Activated B cell treated with CpG ODN at 0.5 μM for 24 hours (primary cell): ENCODE results near the gene VGLL4. TPM values are rescaled to one million over a fixed set of nuclear protein-coding genes. Genes with fewer than 3 reads are reported as not detected.
"Not testable (repeated sequence)": the region's sequence is repeated elsewhere in the genome, so short reads cannot be mapped to it uniquely, and the experiment has no call there.

Experiments
- ATAC-seq: fragments of 200-7000 bp; cut with Tn5 transposase; one replicate; pipeline ENCODE4 v1.10.0; 2021; ENCODE audit warnings: low read depth, mild to moderate bottlenecking, moderate library complexity
- CTCF ChIA-PET: fragments of 350-600 bp; sonication (Branson Sonifier 250); formaldehyde crosslinking; loops from one replicate; lab custom pipeline; 2021; ENCODE audit warnings: antibody characterized with exemption; lab: Charles Lee
- POLR2A ChIA-PET: fragments of 350-600 bp; sonication (Branson Sonifier 250); formaldehyde crosslinking; loops from one replicate; lab custom pipeline; 2021; ENCODE audit warnings: antibody characterized with exemption; lab: Charles Lee
- DNase-seq: peaks from one replicate; pipeline ENCODE4 v3.0.0; 2022
- H3K27ac Mint-ChIP-seq: one replicate; pipeline ENCODE4 v1.8.0; 2020; ENCODE audit warnings: mixed read lengths
- H3K27me3 Mint-ChIP-seq: one replicate; pipeline ENCODE4 v1.8.0; 2021; ENCODE audit warnings: mixed read lengths
- H3K36me3 Mint-ChIP-seq: one replicate; pipeline ENCODE4 v1.8.0; 2021; ENCODE audit warnings: low read depth, mixed read lengths
- H3K4me1 Mint-ChIP-seq: one replicate; pipeline ENCODE4 v1.8.0; 2021; ENCODE audit warnings: mixed read lengths
- H3K4me3 Mint-ChIP-seq: one replicate; pipeline ENCODE4 v1.8.0; 2020; ENCODE audit warnings: mild to moderate bottlenecking, mixed read lengths
- H3K9me3 Mint-ChIP-seq: one replicate; pipeline ENCODE4 v1.8.0; 2020; ENCODE audit warnings: mixed read lengths
- CTCF ChIP-seq: fragments of 200-600 bp; IDR thresholded peaks from one replicate; pipeline ENCODE4 v1.8.0; 2022; ENCODE audit warnings: antibody characterized with exemption, mild to moderate bottlenecking
- intact Hi-C: fragments of 100-400 bp; cut with micrococcal nuclease; formaldehyde crosslinking; loops from one replicate; pipeline ENCODE4 v1.15.1; 2024
- total RNA-seq: library from RNA; stranded (reverse); gene quantifications from 2 replicates; pipeline ENCODE4 v1.2.3, GENCODE V29; 2022

VGLL4 gene
- total RNA-seq, 1 donor from 2014 or later = 19.3 TPM

DNA sequence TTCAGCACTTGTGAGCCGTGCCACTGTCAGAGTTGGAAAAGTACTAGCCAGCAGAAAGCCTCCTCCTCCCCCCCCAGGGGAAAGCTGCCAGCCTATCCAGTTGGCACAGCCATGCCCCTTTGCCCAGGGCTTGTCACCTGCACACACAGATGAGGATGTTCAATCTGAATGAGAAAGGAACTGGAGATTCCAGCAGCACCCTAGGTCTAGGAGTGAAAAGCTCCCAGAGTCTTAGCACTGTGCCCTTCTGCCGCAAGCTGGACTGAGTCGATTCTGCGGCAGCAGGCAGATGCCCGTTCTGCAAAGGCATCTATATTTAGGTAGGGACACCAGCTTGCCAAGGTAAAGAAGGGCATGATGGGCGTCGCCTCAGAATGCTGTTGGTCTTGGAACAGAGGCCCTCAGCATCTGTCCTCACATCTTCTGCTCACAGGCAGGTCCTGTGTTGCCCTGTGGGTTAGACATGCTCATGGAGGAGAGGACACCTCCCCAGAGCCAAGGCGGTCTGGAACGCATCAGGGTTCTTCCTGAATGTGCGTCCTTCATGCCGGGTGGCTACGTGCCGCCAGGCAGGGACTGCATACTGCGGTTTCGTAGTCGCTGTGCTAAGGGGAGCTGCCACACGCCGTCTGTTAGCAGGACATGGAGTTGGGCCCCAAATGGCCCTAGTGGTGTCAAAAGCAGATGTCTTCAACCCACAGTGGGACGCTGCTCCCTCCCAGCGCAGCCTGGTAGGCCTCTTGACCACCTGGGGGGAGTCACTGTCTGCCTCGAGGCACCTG, 109.5 kb downstream of the VGLL4 start:
- POLR2A ChIA-PET = no interaction called here
- DNase-seq (no peak), ATAC-seq (no peak)
- no peak overlapping the region for H3K27ac Mint-ChIP-seq
- TF ChIP-seq CTCF = no peak
- H3K36me3 Mint-ChIP-seq = peaks cover 2% of the 10 kb centered on the region
- no peak overlapping the region for H3K4me3 Mint-ChIP-seq
- no peaks in the 10 kb centered on the region for H3K27me3 Mint-ChIP-seq
- no peaks in the 10 kb centered on the region for H3K9me3 Mint-ChIP-seq
- H3K4me1 Mint-ChIP-seq = no peaks in the 10 kb centered on the region
- intact Hi-C loops = no loop called here
- CTCF ChIA-PET = no interaction called here

- H3K27ac Mint-ChIP-seq = no peak overlapping the region
- DNase-seq = no peak
- H3K4me1 Mint-ChIP-seq = no peaks in the 10 kb centered on the region
- H3K27me3 Mint-ChIP-seq = no peaks in the 10 kb centered on the region
- H3K9me3 Mint-ChIP-seq = no peaks in the 10 kb centered on the region
- POLR2A ChIA-PET = no interaction called here
- TF ChIP-seq CTCF = no peak
- CTCF ChIA-PET = no interaction called here
- peaks cover 4% of the 10 kb centered on the region for H3K36me3 Mint-ChIP-seq
- H3K4me3 Mint-ChIP-seq = no peak overlapping the region
- no peak for ATAC-seq
- intact Hi-C loops = no loop called here
Measured at GRCh38 chr3:11532931-11533391, 110.8 kb downstream of the VGLL4 start.

- DNase-seq (no peak), ATAC-seq (no peak)
- ChIA-PET POLR2A (no interaction called here), CTCF (no interaction called here)
- H3K4me3 Mint-ChIP-seq = no peak overlapping the region
- no peak for TF ChIP-seq CTCF
- H3K36me3 Mint-ChIP-seq = peaks cover 8% of the 10 kb centered on the region
- H3K27me3 Mint-ChIP-seq = no peaks in the 10 kb centered on the region
- no peak overlapping the region for H3K27ac Mint-ChIP-seq
- intact Hi-C loops = no loop called here
- H3K9me3 Mint-ChIP-seq = no peaks in the 10 kb centered on the region
- H3K4me1 Mint-ChIP-seq = no peaks in the 10 kb centered on the region
Measured at GRCh38 chr3:11530153-11530721, 113.5 kb downstream of the VGLL4 start.

- no peak for DNase-seq
- ChIA-PET POLR2A (no interaction called here), CTCF (no interaction called here)
- Mint-ChIP-seq H3K36me3 (peaks cover 8% of the 10 kb centered on the region), H3K27me3 (no peaks in the 10 kb centered on the region), H3K4me3 (no peak overlapping the region), H3K9me3 (no peaks in the 10 kb centered on the region), H3K4me1 (no peaks in the 10 kb centered on the region), H3K27ac (no peak overlapping the region)
- intact Hi-C loops = no loop called here
- no peak for ATAC-seq
- TF ChIP-seq CTCF = no peak
Measured at GRCh38 chr3:11529281-11529680, 114.4 kb downstream of the VGLL4 start.

DNA sequence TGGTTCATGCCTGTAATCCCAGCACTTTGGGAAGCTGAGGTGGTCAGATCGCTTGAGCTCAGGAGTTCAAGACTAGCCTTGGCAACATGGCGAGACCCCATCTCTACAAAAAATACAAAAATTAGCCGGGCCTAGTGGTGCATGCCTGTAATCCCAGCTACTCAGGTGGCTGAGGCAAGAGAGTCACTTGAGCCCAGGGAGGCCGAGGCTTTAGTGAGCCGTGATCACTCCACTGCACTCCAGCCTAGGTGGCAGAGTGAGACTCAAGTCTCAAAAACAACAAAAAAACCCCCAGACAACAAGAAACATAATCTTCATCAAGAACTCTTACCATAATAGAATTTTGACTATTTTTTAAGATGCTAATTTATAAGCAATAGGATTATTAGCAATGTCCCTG, 117.6 kb downstream of the VGLL4 start:
- H3K4me1 Mint-ChIP-seq, H3K27ac Mint-ChIP-seq, CTCF ChIA-PET, POLR2A ChIA-PET, H3K27me3 Mint-ChIP-seq, H3K36me3 Mint-ChIP-seq, DNase-seq, H3K9me3 Mint-ChIP-seq, ATAC-seq, intact Hi-C loops, H3K4me3 Mint-ChIP-seq: not testable (repeated sequence)
